SK-N-SH (cell line): ENCODE data around the gene CMC4. TPM values are rescaled to one million over a fixed set of nuclear protein-coding genes. Genes with fewer than 3 reads are reported as not detected.

Experiments used
- CTCF ChIA-PET: fragments of 300-600, 350-600 bp; formaldehyde crosslinking; extraction: SDS; loops from one replicate; lab custom pipeline; 2021; lab: Yijun Ruan, JAX
- POLR2A ChIA-PET: fragments of 350-600 bp; sonication (Branson Sonifier 250); formaldehyde crosslinking; extraction: SDS; loops from one replicate; lab custom pipeline; 2020; ENCODE audit warnings: antibody characterized with exemption, inconsistent platforms; lab: Yijun Ruan, JAX
- DNase-seq: peaks from one replicate; pipeline ENCODE4 v3.0.0; 2012
- H2AFZ ChIP-seq: fragments of 200-600 bp; sonication (generic); 2 replicates; pipeline ENCODE4 v1.8.1; 2016; ENCODE audit warnings: antibody characterized with exemption, mild to moderate bottlenecking, low read depth
- H3F3A ChIP-seq: fragments of 200-600 bp; sonication (generic); replicated peaks from 2 replicates; pipeline ENCODE3; 2016; ENCODE audit warnings: antibody characterized with exemption, mild to moderate bottlenecking; ENCODE audit not compliant: insufficient read depth
- H3K27ac ChIP-seq, 2 experiments: fragments of 200-500 bp in 1 of 2; fragments of 200-600 bp in 1 of 2; sonication (Bioruptor generic) in 1 of 2; sonication (generic), shearing (Covaris generic) in 1 of 2; 2 replicates each; pipeline versions ENCODE4 v1.5.1 to v1.6.1; 2014 to 2016; ENCODE audit warnings: low read depth in 2 of 2, inconsistent platforms in 1 of 2, low read length in 1 of 2, mild to moderate bottlenecking in 1 of 2, mixed read lengths in 1 of 2
- H3K27me3 ChIP-seq: fragments of 200-600 bp; sonication (generic), shearing (Covaris generic); 2 replicates; pipeline ENCODE4 v1.6.1; 2016; ENCODE audit warnings: mixed run types; ENCODE audit not compliant: insufficient read depth
- H3K36me3 ChIP-seq, 2 experiments: fragments of 200-500 bp in 1 of 2; fragments of 200-600 bp in 1 of 2; sonication (Bioruptor generic) in 1 of 2; sonication (generic) in 1 of 2; replicated peaks in 1 of 2; 2 replicates each; pipeline versions ENCODE3 to v1.5.1; 2014 to 2016; ENCODE audit warnings: low read length in 1 of 2, mild to moderate bottlenecking in 1 of 2; ENCODE audit not compliant: insufficient read depth in 2 of 2, control insufficient read depth in 1 of 2
- H3K4me1 ChIP-seq, 2 experiments: fragments of 200-500 bp in 1 of 2; fragments of 200-600 bp in 1 of 2; sonication (Bioruptor generic) in 1 of 2; sonication (generic), shearing (Covaris generic) in 1 of 2; 2 replicates each; pipeline versions ENCODE4 v1.5.1 to v1.6.1; 2014 to 2016; ENCODE audit warnings: low read depth in 1 of 2, low read length in 1 of 2, mixed run types in 1 of 2; ENCODE audit not compliant: insufficient read depth in 2 of 2, control insufficient read depth in 1 of 2
- H3K4me2 ChIP-seq: fragments of 200-600 bp; sonication (generic), shearing (Covaris generic); 2 replicates; pipeline ENCODE4 v1.6.1; 2017; ENCODE audit warnings: mixed run types
- H3K4me3 ChIP-seq, 2 experiments: fragments of 200-500 bp in 1 of 2; fragments of 200-600 bp in 1 of 2; sonication (Bioruptor generic) in 1 of 2; sonication (generic), shearing (Covaris generic) in 1 of 2; 2 replicates each; pipeline versions ENCODE4 v1.5.1 to v1.8.1; 2014 to 2016; ENCODE audit warnings: low read depth in 2 of 2, inconsistent platforms in 1 of 2, low read length in 1 of 2, mild to moderate bottlenecking in 1 of 2, mixed read lengths in 1 of 2, moderate library complexity in 1 of 2
- H3K79me2 ChIP-seq: fragments of 200-600 bp; sonication (generic); 2 replicates; pipeline ENCODE4 v1.8.1; 2017; ENCODE audit warnings: mild to moderate bottlenecking; ENCODE audit not compliant: insufficient read depth
- H3K9ac ChIP-seq: fragments of 200-600 bp; sonication (generic); 2 replicates; pipeline ENCODE4 v1.6.1; 2017; ENCODE audit warnings: mixed run types
- H3K9me2 ChIP-seq: fragments of 200-600 bp; sonication (generic); 2 replicates; pipeline ENCODE4 v1.6.1; 2017; ENCODE audit warnings: mixed run types
- H3K9me3 ChIP-seq: fragments of 200-600 bp; sonication (generic); 2 replicates; pipeline ENCODE4 v1.6.1; 2017; ENCODE audit warnings: mixed run types, mild to moderate bottlenecking, moderate library complexity
- H4K20me1 ChIP-seq: fragments of 200-600 bp; sonication (generic); 2 replicates; pipeline ENCODE4 v1.6.1; 2017; ENCODE audit warnings: mild to moderate bottlenecking, mixed run types; ENCODE audit not compliant: insufficient read depth
- ELF1 ChIP-seq: IDR thresholded peaks from 2 replicates; pipeline ENCODE4 v1.4.0; 2012
- EZH2phosphoT487 ChIP-seq: fragments of 200-600 bp; sonication (generic); IDR thresholded peaks from 2 replicates; pipeline ENCODE4 v1.6.1; 2017; ENCODE audit warnings: low read depth, mixed run types, mild to moderate bottlenecking, antibody characterized with exemption, moderate library complexity, borderline replicate concordance
- FOSL2 ChIP-seq: IDR thresholded peaks from 2 replicates; pipeline ENCODE4 v1.4.0; 2012; ENCODE audit warnings: low read depth, mild to moderate bottlenecking, moderate library complexity, borderline replicate concordance
- FOXM1 ChIP-seq: IDR thresholded peaks from 2 replicates; pipeline ENCODE4 v1.4.0; 2012; ENCODE audit warnings: low read depth, mild to moderate bottlenecking
- GABPA ChIP-seq: IDR thresholded peaks from 2 replicates; pipeline ENCODE4 v1.4.0; 2012; ENCODE audit warnings: low read depth, mild to moderate bottlenecking
- NRF1 ChIP-seq: IDR thresholded peaks from 2 replicates; pipeline ENCODE4 v1.6.1; 2012; ENCODE audit warnings: low read depth, mild to moderate bottlenecking, low read length
- RCOR1 ChIP-seq: fragments of 150-350 bp; IDR thresholded peaks from 2 replicates; pipeline ENCODE4 v1.6.1; 2017; ENCODE audit warnings: antibody characterized with exemption, low read length
- RXRA ChIP-seq: IDR thresholded peaks from 2 replicates; pipeline ENCODE4 v1.4.0; 2012; ENCODE audit warnings: low read depth, mild to moderate bottlenecking, borderline replicate concordance
- SIN3A ChIP-seq: IDR thresholded peaks from 2 replicates; pipeline ENCODE4 v1.6.1; 2012; ENCODE audit warnings: low read depth, mild to moderate bottlenecking, low read length, moderate library complexity, borderline replicate concordance
- WGBS: methylation state at CpG from one replicate; pipeline ENCODE4 v1.1.6; 2017; ENCODE audit warnings: low lambda C conversion rate; 5-methylcytosine and 5-hydroxymethylcytosine counted together
- polyA plus RNA-seq, 3 experiments: library from polyadenylated mRNA; depleted of rRNA; stranded (reverse); fragments of >200 nt; gene quantifications; 2 replicates each; pipeline ENCODE4 v1.2.3, GENCODE V29; 2012
- TF ChIP-seq, protein P1 (sequence below): fragments of 150-350 bp; IDR thresholded peaks from 2 replicates; pipeline ENCODE4 v1.6.1; 2016; ENCODE audit warnings: mild to moderate bottlenecking, low read depth, low read length
- TF ChIP-seq, protein P2 (sequence below): IDR thresholded peaks from 2 replicates; pipeline ENCODE4 v1.4.0; 2012; ENCODE audit warnings: low read depth
- TF ChIP-seq, protein P3 (sequence below): IDR thresholded peaks from 2 replicates; pipeline ENCODE4 v1.6.1; 2012; ENCODE audit warnings: mild to moderate bottlenecking, low read depth, low read length, moderate library complexity

The CMC4 gene
- polyA plus RNA-seq, 1 of the 3 experiments (the other 2 are of a cell fraction), result 12.0 TPM

DNA sequence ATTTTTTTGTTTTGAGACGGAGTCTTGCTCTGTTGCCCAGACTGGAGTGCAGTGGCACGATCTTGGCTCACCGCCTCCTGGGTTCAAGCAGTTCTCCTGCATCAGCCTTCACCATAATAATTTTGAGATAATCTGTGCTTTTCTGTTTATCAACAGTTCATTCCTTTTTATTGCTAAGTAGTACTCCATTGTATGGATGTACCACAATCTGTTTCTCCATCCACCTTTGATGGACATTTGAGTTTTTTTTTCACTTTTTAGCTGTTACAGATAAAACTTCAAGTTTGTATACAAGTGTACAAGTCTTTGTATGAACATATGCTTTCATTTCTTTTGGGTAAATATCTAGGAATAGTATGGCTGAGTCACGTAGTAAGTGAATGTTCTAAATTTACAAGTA lies 35.2 kb downstream of the CMC4 start:
- no peaks in the 10 kb centered on the region for H3K27me3 ChIP-seq
- no peaks in the 10 kb centered on the region for H3K9me2 ChIP-seq
- no peaks in the 10 kb centered on the region for H3K4me1 ChIP-seq
- H3F3A ChIP-seq, result no peaks in the 10 kb centered on the region
- no peaks in the 10 kb centered on the region for H4K20me1 ChIP-seq
- no peak overlapping the region for H3K4me2 ChIP-seq
- 51% methylated on average over 4 of the region's 4 CpGs for WGBS
- H2AFZ ChIP-seq, result no peak overlapping the region
- no peak overlapping the region for H3K4me3 ChIP-seq
- no peak for DNase-seq
- TF ChIP-seq, protein P1, sequence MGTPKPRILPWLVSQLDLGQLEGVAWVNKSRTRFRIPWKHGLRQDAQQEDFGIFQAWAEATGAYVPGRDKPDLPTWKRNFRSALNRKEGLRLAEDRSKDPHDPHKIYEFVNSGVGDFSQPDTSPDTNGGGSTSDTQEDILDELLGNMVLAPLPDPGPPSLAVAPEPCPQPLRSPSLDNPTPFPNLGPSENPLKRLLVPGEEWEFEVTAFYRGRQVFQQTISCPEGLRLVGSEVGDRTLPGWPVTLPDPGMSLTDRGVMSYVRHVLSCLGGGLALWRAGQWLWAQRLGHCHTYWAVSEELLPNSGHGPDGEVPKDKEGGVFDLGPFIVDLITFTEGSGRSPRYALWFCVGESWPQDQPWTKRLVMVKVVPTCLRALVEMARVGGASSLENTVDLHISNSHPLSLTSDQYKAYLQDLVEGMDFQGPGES, result no peak
- TF ChIP-seq EZH2phosphoT487, result no peak
- no peak for TF ChIP-seq FOXM1
- no peak for TF ChIP-seq GABPA
- TF ChIP-seq FOSL2, result no peak
- TF ChIP-seq SIN3A, result no peak
- CTCF ChIA-PET, result interaction anchor here (1.6 kb wide), 1 partner anchor 55 kb away, joined by 3 read pairs; no protein-coding TSS in a partner anchor
- H3K9me3 ChIP-seq, result no peaks in the 10 kb centered on the region
- H3K27ac ChIP-seq, result no peak overlapping the region
- H3K36me3 ChIP-seq, result peaks cover 0 to 11% of the 10 kb centered on the region in 2 experiments
- POLR2A ChIA-PET, result no interaction called here
- peaks cover 23% of the 10 kb centered on the region for H3K79me2 ChIP-seq
- H3K9ac ChIP-seq, result no peak overlapping the region

DNA sequence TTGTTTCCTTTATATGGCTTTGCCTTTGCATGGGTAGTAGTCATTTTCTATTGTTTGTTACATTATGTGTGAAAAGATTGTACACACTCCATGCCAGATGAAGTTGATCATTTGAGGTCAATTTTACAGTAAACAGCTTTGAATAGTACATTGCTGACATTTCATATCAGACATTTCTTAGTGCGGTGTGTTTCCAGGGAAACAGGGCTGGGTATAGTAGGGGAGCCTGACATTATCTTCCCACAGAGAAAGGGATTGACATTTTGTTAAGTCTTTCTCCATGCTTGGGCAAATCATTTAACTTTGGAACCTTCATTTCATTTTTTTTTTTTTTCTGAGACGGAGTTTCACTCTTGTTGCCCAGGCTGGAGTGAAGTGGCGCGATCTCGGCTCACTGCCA lies 39.3 kb downstream of the CMC4 start:
- H3K9me3 ChIP-seq, result no peaks in the 10 kb centered on the region
- TF ChIP-seq, protein P2, sequence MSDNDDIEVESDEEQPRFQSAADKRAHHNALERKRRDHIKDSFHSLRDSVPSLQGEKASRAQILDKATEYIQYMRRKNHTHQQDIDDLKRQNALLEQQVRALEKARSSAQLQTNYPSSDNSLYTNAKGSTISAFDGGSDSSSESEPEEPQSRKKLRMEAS, result no peak
- TF ChIP-seq RCOR1 (no peak), ELF1 (no peak), RXRA (no peak), NRF1 (no peak)
- TF ChIP-seq, protein P3, sequence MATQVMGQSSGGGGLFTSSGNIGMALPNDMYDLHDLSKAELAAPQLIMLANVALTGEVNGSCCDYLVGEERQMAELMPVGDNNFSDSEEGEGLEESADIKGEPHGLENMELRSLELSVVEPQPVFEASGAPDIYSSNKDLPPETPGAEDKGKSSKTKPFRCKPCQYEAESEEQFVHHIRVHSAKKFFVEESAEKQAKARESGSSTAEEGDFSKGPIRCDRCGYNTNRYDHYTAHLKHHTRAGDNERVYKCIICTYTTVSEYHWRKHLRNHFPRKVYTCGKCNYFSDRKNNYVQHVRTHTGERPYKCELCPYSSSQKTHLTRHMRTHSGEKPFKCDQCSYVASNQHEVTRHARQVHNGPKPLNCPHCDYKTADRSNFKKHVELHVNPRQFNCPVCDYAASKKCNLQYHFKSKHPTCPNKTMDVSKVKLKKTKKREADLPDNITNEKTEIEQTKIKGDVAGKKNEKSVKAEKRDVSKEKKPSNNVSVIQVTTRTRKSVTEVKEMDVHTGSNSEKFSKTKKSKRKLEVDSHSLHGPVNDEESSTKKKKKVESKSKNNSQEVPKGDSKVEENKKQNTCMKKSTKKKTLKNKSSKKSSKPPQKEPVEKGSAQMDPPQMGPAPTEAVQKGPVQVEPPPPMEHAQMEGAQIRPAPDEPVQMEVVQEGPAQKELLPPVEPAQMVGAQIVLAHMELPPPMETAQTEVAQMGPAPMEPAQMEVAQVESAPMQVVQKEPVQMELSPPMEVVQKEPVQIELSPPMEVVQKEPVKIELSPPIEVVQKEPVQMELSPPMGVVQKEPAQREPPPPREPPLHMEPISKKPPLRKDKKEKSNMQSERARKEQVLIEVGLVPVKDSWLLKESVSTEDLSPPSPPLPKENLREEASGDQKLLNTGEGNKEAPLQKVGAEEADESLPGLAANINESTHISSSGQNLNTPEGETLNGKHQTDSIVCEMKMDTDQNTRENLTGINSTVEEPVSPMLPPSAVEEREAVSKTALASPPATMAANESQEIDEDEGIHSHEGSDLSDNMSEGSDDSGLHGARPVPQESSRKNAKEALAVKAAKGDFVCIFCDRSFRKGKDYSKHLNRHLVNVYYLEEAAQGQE, result no peak
- H4K20me1 ChIP-seq, result no peaks in the 10 kb centered on the region
- H2AFZ ChIP-seq, result no peak overlapping the region
- H3K4me1 ChIP-seq, result no peaks in the 10 kb centered on the region; a peak in 1 of 4 replicates
- peaks cover 0 to 11% of the 10 kb centered on the region in 2 experiments for H3K36me3 ChIP-seq
- no peak overlapping the region for H3K4me2 ChIP-seq
- peaks cover 52% of the 10 kb centered on the region for H3K79me2 ChIP-seq
- no peak overlapping the region for H3K4me3 ChIP-seq
- ChIA-PET POLR2A (no interaction called here), CTCF (no interaction called here)
- no peak overlapping the region for H3K27ac ChIP-seq
- no peak overlapping the region for H3K9ac ChIP-seq
- no peaks in the 10 kb centered on the region for H3K27me3 ChIP-seq
- 34% methylated on average over 5 of the region's 5 CpGs for WGBS
- no peak for DNase-seq
- H3K9me2 ChIP-seq, result no peaks in the 10 kb centered on the region
- H3F3A ChIP-seq, result peaks cover 4% of the 10 kb centered on the region
